T47D (cell line): ENCODE measurements around the gene SBK1.

Experiments
- DNase-seq, 2 experiments: peaks; one replicate each; pipeline versions ENCODE4 v3.0.0 to v3.0.0-alpha.2; 2011 to 2012; ENCODE audit warnings: low read depth in 1 of 2, low spot score in 1 of 2
- JUND ChIP-seq: IDR thresholded peaks from 2 replicates; pipeline ENCODE4 v1.6.1; 2012; ENCODE audit warnings: low read depth
- in situ Hi-C: cut with HindIII; loops from 2 replicates; pipeline ENCODE4 v1.10.0; 2016; ENCODE audit warnings: low sequenced_read_pairs, low pct_unique_long_range_greater_than_20kb

Gene SBK1

GRCh38 chr16:28301154-28301553 is 8.8 kb downstream of the SBK1 start:
- no peak for DNase-seq
- in situ Hi-C loops: no loop called here

GRCh38 chr16:28301620-28302019 is 9.3 kb downstream of the SBK1 start:
- in situ Hi-C loops: no loop called here
- DNase-seq: no peak
- no peak for TF ChIP-seq JUND

More at GRCh38 chr16:28301154-28301553, 8.8 kb downstream of the SBK1 start:
- no peak for TF ChIP-seq JUND

- DNase-seq: no peak
- in situ Hi-C loops: no loop called here
- no peak for TF ChIP-seq JUND
Observed at GRCh38 chr16:28303132-28303531, 10.8 kb downstream of the SBK1 start.

- TF ChIP-seq JUND: no peak
- DNase-seq: peak; percentile 60 to 78
- in situ Hi-C loops: no loop called here
Observed at GRCh38 chr16:28304214-28304613, 11.9 kb downstream of the SBK1 start.

- no peak for TF ChIP-seq JUND
- in situ Hi-C loops: no loop called here
- no peak for DNase-seq
Observed at GRCh38 chr16:28307936-28308335, 15.6 kb downstream of the SBK1 start.

- no peak for TF ChIP-seq JUND
- in situ Hi-C loops: no loop called here
- no peak for DNase-seq
Observed at GRCh38 chr16:28308794-28309584, 16.7 kb downstream of the SBK1 start.

GRCh38 chr16:28309811-28310311 is 17.5 kb downstream of the SBK1 start:
- in situ Hi-C loops: no loop called here
- TF ChIP-seq JUND: no peak
- DNase-seq: no peak

- no peak for DNase-seq
- no peak for TF ChIP-seq JUND
- in situ Hi-C loops: no loop called here
Observed at GRCh38 chr16:28310796-28311195, 18.5 kb downstream of the SBK1 start.

- DNase-seq: no peak
- in situ Hi-C loops: no loop called here
- no peak for TF ChIP-seq JUND
Observed at GRCh38 chr16:28311413-28311812, 19.1 kb downstream of the SBK1 start.

GRCh38 chr16:28311913-28312312 is 19.6 kb downstream of the SBK1 start:
- in situ Hi-C loops: no loop called here
- no peak for DNase-seq
- no peak for TF ChIP-seq JUND

- TF ChIP-seq JUND: no peak
- in situ Hi-C loops: no loop called here
- no peak for DNase-seq
Observed at GRCh38 chr16:28312327-28312726, 20.0 kb downstream of the SBK1 start.

- in situ Hi-C loops: no loop called here
- DNase-seq: no peak
- no peak for TF ChIP-seq JUND
Observed at GRCh38 chr16:28313587-28313986, 21.3 kb downstream of the SBK1 start.

- in situ Hi-C loops: no loop called here
- no peak for TF ChIP-seq JUND
Observed at GRCh38 chr16:28316054-28316453, 23.7 kb downstream of the SBK1 start.

More at GRCh38 chr16:28316054-28316453, 23.7 kb downstream of the SBK1 start:
- DNase-seq: no peak
